ENCODE measurements around the gene SYP.

The SYP gene

DNA sequence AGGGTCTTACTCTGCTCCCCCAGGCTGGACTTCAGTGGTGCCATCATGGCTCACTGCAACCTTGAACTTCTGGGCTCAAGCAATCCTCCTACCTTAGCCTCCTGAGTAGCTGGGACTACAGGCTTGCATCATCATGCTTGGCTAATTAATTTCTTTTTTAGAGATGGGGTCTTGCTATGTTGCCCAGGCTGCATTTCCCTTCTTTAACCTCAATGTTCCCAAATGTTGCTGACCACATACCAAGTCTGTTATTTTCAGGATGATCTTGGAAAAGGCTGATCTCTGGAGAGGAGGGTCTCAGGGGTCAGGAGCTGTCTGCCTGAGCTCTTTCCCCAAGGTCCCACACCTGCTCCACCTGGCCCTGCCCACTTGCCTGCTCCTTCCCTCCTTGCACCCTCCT is 20.1 kb upstream of the SYP start:
- no peak for DNase-seq (ENCODE audit: low read depth in 2 of 2)

DNA sequence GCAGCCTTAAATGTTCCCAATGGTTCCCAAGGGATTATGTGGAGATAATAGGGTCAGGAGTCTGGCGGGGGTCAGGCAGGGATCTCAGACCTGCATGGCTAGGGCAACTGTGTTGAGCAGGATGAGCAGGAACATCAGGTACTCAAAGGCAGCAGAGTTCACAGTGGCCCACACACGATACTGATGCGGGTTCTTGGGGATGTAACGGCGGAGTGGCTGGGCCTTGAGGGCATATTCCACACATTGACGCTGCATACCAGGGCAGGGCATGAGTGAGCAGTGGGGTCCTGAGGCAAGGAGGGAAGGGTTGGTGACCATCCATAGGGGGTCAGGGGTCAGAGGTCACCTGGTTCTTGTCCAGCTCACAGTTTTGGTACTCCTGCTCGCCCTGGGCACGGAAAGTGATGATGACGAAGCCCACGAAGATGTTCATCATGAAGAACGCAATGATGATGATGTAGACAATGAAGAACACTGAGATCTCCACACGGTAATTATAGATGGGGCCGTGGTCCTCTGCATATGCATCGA is 15.1 kb upstream of the SYP start:
- DNase-seq (ENCODE audit: low read depth in 2 of 2): no peak

DNA sequence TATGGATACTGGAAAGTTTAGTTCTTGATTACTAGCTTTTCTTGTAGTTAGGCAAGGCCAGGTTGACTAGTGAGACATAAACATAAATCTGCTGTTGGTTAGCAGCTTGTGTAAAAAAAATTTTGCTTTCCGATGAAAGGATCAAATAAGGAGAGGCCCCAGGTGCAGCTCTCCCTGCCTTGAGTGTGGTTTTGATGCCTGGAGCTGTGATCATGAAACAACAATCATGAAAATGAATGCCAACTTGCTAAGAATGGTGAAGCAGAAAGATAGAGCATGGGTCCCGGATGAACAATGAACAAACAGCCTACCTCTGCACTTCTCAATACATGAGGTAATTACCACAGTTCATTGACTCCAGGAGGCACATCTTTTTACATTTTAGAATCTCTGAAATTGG is 14.4 kb upstream of the SYP start:
- no peak for DNase-seq (ENCODE audit: low read depth in 2 of 2)

DNA sequence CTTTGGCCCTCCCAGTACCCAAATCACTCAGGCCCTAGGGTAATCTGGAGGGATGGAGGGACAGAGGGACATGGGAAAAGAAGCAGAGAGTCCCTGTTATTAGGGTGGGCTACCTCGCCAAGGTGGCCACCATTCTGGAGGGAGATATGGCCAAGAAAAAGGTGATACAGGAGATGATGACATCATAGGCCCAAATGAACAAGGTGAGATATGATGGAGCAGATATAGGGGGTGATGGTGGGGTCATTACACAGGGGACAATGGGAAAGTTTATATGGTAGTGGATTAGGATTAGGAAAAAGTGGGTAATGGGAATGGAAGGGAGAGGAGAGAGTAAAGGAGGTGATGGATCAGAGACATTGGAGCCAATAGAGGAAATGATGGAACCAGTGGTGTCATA is 12.9 kb upstream of the SYP start:
- DNase-seq (ENCODE audit: low read depth in 2 of 2): no peak

DNA sequence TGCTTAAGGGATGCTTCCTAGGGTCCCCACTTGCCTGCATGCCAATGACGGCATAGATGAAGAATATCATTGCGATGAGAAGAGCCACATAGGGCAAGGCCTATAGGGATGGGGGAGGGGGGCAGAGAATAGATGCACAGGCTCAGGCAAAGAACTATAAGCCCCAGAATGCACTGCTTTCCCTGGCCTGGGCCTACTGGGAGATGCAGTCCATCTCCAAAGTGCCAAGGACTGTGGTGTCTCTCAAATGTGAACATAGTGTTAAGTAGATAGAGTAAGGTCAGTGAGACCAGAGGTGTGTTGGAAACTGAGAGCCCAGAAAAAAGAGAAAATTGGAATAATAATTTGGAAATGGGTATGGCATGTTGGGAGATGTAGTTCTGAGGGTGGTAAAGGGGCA is 12.2 kb upstream of the SYP start:
- DNase-seq (ENCODE audit: low read depth in 2 of 2): no peak

GRCh38 chrX:49211074-49211473 is 11.1 kb upstream of the SYP start:
- no peak for DNase-seq (ENCODE audit: low read depth in 2 of 2)

- DNase-seq (ENCODE audit: low read depth in 2 of 2): no peak
Observed at GRCh38 chrX:49210406-49210805, 10.4 kb upstream of the SYP start.

GRCh38 chrX:49209434-49210251 is 9.7 kb upstream of the SYP start:
- DNase-seq (ENCODE audit: low read depth in 2 of 2): no peak

GRCh38 chrX:49208399-49208798 is 8.4 kb upstream of the SYP start:
- DNase-seq (ENCODE audit: low read depth in 2 of 2): no peak

DNA sequence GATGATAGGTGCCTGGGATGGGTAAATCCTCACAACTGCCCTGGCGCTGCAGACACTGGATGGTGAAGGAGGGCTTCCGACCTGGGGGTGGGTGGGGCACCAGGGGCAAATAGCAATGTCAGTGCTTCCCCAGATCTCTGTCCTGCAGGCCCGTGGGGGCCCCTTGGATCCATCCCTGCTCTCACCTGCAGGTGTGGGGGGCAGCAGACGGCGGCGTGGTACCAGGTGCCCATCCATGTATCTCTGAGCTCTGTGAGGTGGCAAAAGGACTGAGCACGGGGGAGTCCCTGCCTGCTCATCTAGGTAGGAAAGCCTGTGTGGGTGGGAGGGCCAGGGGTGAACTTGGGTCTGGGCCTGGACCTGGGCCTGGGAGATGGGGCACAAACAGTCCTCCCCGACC is 6.5 kb upstream of the SYP start:
- no peak for DNase-seq (ENCODE audit: low read depth in 2 of 2)

- DNase-seq (ENCODE audit: low read depth in 2 of 2): no peak
Observed at GRCh38 chrX:49205443-49205842, 5.5 kb upstream of the SYP start.

GRCh38 chrX:49204709-49205108 is 4.7 kb upstream of the SYP start:
- no peak for DNase-seq (ENCODE audit: low read depth in 2 of 2)

DNA sequence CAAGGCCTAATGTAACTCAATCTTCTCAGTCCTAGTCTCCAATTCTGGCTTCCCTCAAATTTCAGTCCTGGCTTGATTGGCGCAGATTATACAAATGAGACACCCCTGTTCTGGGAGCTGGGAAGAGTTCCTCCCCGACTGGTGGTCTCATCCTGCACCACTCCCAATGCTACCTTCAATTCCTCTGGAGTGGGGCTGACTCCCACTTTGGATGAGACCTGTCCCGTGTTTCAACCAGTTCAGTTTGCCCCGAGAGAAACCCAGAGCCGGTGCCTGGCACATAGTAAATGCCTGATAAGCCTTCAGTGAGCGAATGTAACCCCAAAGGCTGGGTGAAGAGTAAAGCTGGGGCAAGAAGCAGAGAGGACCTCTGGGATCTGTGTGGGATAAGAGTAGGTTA is 4.0 kb upstream of the SYP start:
- DNase-seq (ENCODE audit: low read depth in 2 of 2): no peak

GRCh38 chrX:49203536-49203935 is 3.5 kb upstream of the SYP start:
- DNase-seq (ENCODE audit: low read depth in 2 of 2): no peak

DNA sequence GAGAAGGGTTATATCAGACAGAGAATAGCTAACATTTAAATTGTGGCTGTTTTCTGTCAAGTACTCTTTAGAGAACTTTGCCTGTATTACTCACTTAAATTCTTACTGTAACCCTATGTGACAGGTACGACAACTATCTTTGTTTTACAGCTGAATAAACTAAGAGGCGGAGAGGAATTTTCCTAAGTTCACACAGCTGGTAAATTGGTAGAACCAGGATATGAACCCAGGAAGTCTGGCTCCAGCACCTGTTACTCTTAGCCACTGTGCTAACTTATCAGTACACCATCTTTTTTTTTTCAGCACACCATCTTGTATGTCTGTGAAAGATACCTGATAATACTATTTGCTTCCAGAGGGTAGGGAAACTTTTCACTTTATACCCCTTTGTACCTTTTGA is 2.0 kb upstream of the SYP start:
- DNase-seq (ENCODE audit: low read depth in 2 of 2): no peak

GRCh38 chrX:49199315-49199595 is 738 bp downstream of the SYP start:
- no peak for DNase-seq (ENCODE audit: low read depth in 2 of 2)

- no peak for DNase-seq (ENCODE audit: low read depth in 2 of 2)
Observed at GRCh38 chrX:49198540-49199314, 1.3 kb downstream of the SYP start.

- DNase-seq (ENCODE audit: low read depth in 2 of 2): no peak
Observed at GRCh38 chrX:49197543-49198087, 2.4 kb downstream of the SYP start.

- DNase-seq (ENCODE audit: low read depth in 2 of 2): no peak
Observed at GRCh38 chrX:49193542-49193964, 6.4 kb downstream of the SYP start.

- no peak for DNase-seq (ENCODE audit: low read depth in 2 of 2)
Observed at GRCh38 chrX:49192722-49193328, 7.2 kb downstream of the SYP start.

GRCh38 chrX:49191574-49192011 is 8.4 kb downstream of the SYP start:
- DNase-seq (ENCODE audit: low read depth in 2 of 2): no peak

GRCh38 chrX:49190821-49191573 is 9.0 kb downstream of the SYP start:
- peak; percentile 57 to 64 for DNase-seq (ENCODE audit: low read depth in 2 of 2)
